ENCODE results near the gene RAVER1. TPM values are rescaled to one million over a fixed set of nuclear protein-coding genes. Genes with fewer than 3 reads are reported as not detected.

RAVER1 gene
- total and polyA plus RNA-seq, 2 of the 13 experiments (the other 11 are each of a cell fraction or from before 2014, with no cell fraction given) = 3.6 to 7.9 TPM

DNA sequence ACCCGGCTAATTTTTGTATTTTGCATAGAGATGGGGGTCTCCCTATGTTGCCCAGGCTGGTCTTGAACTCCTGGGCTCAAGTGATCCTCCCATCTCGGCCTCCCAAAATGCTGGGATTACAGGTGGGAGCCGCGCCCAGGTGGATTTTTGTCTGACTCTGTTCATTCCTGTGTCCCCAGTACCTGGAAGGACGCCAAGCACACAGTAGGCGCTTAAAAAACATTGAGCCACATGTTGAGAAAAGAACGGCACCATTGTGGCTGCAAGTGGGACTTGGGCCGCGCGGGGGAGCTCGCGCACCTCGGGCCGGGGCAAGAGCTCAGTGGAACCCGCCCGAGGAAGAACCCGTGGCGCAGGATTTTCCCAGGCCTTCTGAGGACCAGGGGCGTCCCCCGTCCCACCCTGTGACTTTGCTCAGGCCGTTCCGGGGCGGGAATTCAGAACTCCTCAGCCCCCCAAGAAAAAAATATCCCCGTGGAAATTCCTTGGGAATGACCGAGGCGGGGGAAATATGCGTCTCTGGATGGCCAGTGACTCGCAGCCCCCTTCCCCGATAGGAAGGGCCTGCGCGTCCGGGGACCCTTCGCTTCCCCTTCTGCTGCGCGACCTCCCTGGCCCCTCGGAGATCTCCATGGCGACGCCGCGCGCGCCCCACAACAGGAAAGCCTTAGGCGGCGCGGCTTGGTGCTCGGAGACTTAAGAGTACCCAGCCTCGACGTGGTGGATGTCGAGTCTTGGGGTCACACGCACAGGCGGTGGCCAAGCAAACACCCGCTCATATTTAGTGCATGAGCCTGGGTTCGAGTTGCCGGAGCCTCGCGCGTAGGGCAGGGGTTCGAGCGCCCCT lies 63.8 kb downstream of the RAVER1 start (continued):
- no peak for TF ChIP-seq SIN3B (IDR thresholded peaks at IDR 0.05; ENCODE audit: low read length)
- TF ChIP-seq ZNF12 (CRISPR knock-in tag; IDR thresholded peaks at IDR 0.05) = no peak
- TF ChIP-seq, protein P1, sequence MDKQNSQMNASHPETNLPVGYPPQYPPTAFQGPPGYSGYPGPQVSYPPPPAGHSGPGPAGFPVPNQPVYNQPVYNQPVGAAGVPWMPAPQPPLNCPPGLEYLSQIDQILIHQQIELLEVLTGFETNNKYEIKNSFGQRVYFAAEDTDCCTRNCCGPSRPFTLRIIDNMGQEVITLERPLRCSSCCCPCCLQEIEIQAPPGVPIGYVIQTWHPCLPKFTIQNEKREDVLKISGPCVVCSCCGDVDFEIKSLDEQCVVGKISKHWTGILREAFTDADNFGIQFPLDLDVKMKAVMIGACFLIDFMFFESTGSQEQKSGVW (CRISPR knock-in tag; IDR thresholded peaks at IDR 0.05; ENCODE audit: borderline replicate concordance) = no peak
- 0 out of 2 replicates have a peak, but pooled peaks have one; percentile 38 for TF ChIP-seq ZNF792 (CRISPR knock-in tag; IDR thresholded peaks at IDR 0.05)
- 0 out of 2 replicates have a peak, but pooled peaks have one; percentile 44 for TF ChIP-seq ZFX (CRISPR knock-in tag; IDR thresholded peaks at IDR 0.05; ENCODE audit: low read depth)
- TF ChIP-seq ZNF383 (CRISPR knock-in tag; IDR thresholded peaks at IDR 0.05; ENCODE audit: borderline replicate concordance) = no peak
- TF ChIP-seq ZNF281 (CRISPR knock-in tag; IDR thresholded peaks at IDR 0.05; ENCODE audit: borderline replicate concordance) = no peak
- no peak for TF ChIP-seq GMEB2 (CRISPR knock-in tag; IDR thresholded peaks at IDR 0.05; ENCODE audit: low read depth)
- no peak for TF ChIP-seq GZF1 (CRISPR knock-in tag; IDR thresholded peaks at IDR 0.05)
- TF ChIP-seq ZFYVE20 (CRISPR knock-in tag; IDR thresholded peaks at IDR 0.05; ENCODE audit: borderline replicate concordance, low read depth) = no peak
- TF ChIP-seq, protein P2, sequence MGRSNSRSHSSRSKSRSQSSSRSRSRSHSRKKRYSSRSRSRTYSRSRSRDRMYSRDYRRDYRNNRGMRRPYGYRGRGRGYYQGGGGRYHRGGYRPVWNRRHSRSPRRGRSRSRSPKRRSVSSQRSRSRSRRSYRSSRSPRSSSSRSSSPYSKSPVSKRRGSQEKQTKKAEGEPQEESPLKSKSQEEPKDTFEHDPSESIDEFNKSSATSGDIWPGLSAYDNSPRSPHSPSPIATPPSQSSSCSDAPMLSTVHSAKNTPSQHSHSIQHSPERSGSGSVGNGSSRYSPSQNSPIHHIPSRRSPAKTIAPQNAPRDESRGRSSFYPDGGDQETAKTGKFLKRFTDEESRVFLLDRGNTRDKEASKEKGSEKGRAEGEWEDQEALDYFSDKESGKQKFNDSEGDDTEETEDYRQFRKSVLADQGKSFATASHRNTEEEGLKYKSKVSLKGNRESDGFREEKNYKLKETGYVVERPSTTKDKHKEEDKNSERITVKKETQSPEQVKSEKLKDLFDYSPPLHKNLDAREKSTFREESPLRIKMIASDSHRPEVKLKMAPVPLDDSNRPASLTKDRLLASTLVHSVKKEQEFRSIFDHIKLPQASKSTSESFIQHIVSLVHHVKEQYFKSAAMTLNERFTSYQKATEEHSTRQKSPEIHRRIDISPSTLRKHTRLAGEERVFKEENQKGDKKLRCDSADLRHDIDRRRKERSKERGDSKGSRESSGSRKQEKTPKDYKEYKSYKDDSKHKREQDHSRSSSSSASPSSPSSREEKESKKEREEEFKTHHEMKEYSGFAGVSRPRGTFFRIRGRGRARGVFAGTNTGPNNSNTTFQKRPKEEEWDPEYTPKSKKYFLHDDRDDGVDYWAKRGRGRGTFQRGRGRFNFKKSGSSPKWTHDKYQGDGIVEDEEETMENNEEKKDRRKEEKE (IDR thresholded peaks at IDR 0.05) = no peak
- TF ChIP-seq ZNF20 (CRISPR knock-in tag; IDR thresholded peaks at IDR 0.05) = no peak
- no peak for TF ChIP-seq TARDBP (CRISPR knock-in tag; IDR thresholded peaks at IDR 0.05)
- TF ChIP-seq ZMYM2 (CRISPR knock-in tag; IDR thresholded peaks at IDR 0.05) = peak; percentile 93
- no peak for TF ChIP-seq NBN (conservative IDR thresholded peaks at IDR 0.05)
- TF ChIP-seq MED8 (CRISPR knock-in tag; IDR thresholded peaks at IDR 0.05; ENCODE audit: insufficient replicate concordance) = no peak
- peak; percentile 84 for TF ChIP-seq KDM2A (CRISPR knock-in tag; IDR thresholded peaks at IDR 0.05; ENCODE audit: borderline replicate concordance, low read depth)
- 0 out of 2 replicates have a peak, but pooled peaks have one; percentile 15 for TF ChIP-seq MIER2 (CRISPR knock-in tag; IDR thresholded peaks at IDR 0.05)
- no peak; the same call in 1 of the 2 replicates for TF ChIP-seq ATF5 (CRISPR knock-in tag; IDR thresholded peaks at IDR 0.05; ENCODE audit: low read depth)
- no peak for TF ChIP-seq PCBP2 (optimal IDR thresholded peaks at IDR 0.05; ENCODE audit: low read depth, low read length, poor library complexity, severe bottlenecking)
- TF ChIP-seq SATB2 (CRISPR knock-in tag; IDR thresholded peaks at IDR 0.05) = no peak

All from HepG2 (cell line).